22Rv1 (cell line): ENCODE measurements around the gene ATRAID.
"Not testable (repeated sequence)": the region's sequence is repeated elsewhere in the genome, so short reads cannot be mapped to it uniquely, and the experiment has no call there.

Experiments
- H3K27ac ChIP-seq: fragments of 450-650 bp; 2 replicates; pipeline ENCODE4 v1.5.1; 2017
- ZFX ChIP-seq: fragments of 450-650 bp; IDR thresholded peaks from 2 replicates; pipeline ENCODE4 v1.6.1; 2017; ENCODE audit warnings: antibody characterized with exemption, borderline replicate concordance
- TF ChIP-seq, protein P1 (sequence below): fragments of 450-650 bp; IDR thresholded peaks from 2 replicates; pipeline ENCODE4 v1.5.1; 2017; ENCODE audit warnings: mild to moderate bottlenecking

The ATRAID gene

DNA sequence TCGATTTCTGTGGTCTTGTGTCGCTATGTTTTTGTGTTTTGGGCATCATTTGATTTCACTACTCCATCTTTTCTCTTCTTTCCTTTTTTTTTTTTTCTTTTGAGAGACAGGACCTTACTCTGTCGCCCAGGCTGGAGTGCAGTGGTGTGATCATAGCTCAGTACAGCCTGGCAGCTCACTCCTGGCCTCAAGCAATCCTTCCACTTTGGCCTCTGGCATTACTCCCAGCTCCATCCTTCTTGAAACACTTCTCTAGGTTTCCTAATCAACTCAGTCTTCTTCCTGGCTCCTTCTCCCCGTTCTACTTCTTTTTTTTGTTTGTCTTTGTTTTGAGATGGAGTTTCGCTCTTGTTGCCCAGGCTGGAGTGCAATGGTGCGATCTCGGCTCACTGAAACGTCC is 36.5 kb upstream of the ATRAID start:
- no peak overlapping the region for H3K27ac ChIP-seq
- TF ChIP-seq, protein P1, sequence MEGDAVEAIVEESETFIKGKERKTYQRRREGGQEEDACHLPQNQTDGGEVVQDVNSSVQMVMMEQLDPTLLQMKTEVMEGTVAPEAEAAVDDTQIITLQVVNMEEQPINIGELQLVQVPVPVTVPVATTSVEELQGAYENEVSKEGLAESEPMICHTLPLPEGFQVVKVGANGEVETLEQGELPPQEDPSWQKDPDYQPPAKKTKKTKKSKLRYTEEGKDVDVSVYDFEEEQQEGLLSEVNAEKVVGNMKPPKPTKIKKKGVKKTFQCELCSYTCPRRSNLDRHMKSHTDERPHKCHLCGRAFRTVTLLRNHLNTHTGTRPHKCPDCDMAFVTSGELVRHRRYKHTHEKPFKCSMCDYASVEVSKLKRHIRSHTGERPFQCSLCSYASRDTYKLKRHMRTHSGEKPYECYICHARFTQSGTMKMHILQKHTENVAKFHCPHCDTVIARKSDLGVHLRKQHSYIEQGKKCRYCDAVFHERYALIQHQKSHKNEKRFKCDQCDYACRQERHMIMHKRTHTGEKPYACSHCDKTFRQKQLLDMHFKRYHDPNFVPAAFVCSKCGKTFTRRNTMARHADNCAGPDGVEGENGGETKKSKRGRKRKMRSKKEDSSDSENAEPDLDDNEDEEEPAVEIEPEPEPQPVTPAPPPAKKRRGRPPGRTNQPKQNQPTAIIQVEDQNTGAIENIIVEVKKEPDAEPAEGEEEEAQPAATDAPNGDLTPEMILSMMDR: no peak
- TF ChIP-seq ZFX: no peak

DNA sequence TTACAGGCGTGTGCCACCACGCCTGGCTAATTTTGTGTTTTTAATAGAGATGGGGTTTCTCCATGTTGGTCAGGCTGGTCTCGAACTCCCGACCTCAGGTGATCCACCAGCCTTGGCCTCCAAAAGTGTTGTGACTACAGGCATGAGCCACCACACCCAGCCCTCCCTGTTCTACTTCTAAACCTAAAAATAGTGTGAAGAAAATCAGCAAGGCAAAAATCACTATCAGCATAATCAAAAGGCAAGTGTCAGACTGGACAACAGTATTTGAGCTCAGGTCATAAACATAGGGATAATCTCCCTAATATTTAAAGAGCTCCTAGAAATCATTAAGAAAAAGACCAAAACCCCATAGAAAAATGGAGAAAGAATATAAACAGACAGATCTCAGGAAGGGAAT is 36.1 kb upstream of the ATRAID start:
- not testable (repeated sequence) for H3K27ac ChIP-seq

DNA sequence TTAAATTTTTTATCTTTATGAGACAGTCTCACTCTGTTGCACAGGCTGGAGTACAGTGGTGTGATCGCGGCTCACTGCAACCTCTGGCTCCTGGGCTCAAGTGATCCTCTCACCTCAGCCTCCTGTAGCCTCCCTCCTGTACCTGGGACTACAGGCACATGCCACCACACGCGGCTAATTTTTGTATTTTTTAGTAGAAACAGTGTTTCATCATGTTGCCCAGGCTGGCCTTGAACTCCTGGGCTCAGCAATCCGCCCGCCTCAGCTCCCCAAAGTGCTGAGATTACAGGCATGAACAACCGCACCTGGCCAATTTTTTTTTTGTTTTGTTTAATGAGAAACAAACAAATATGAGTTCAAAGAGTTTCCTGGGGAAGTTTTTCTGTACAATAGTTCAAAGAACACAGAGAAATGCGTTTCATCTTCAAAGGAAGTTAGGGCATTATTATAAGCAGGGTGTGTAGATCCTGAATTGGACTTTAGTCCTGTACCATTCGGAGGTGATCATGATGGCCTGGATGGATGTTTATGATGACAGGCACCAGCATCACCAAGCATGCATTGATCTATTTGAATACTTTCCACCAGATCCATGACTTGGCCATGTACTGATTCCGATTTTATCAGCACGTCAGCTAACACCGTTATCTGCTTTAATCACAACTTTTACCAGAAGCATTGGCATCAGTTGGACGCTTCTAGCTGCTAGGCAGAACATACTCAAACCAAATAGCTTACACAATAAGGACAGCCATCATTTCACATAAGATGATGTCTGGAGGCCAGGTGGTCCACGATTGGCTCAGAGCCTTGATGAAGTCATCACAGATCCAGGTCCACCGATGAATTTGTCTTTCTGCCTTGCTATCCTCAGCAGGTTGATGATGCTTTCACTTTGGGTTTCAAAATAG is 34.1 kb upstream of the ATRAID start:
- H3K27ac ChIP-seq: no peak overlapping the region
- no peak for TF ChIP-seq ZFX
- TF ChIP-seq, protein P1: no peak

DNA sequence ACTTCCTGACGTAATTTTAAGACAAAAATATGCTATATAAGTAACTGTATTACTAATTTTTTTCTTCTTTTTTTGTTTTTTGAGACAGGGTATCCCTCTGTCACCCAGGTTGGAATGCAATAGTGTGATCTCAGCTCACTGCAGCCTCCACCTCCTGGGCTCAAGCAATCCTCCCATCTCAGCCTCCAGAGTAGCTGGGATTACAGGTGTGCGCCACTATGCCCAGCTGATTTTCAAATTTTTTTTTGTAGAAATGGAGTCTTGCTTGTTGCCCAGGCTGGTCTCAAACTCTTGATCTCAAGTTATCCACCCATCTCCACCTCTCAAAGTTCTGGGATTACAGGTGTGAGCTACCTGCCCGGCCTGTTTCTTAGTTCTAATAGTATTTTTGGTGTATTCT is 33.4 kb upstream of the ATRAID start:
- no peak overlapping the region for H3K27ac ChIP-seq
- TF ChIP-seq ZFX: no peak
- TF ChIP-seq, protein P1: no peak

DNA sequence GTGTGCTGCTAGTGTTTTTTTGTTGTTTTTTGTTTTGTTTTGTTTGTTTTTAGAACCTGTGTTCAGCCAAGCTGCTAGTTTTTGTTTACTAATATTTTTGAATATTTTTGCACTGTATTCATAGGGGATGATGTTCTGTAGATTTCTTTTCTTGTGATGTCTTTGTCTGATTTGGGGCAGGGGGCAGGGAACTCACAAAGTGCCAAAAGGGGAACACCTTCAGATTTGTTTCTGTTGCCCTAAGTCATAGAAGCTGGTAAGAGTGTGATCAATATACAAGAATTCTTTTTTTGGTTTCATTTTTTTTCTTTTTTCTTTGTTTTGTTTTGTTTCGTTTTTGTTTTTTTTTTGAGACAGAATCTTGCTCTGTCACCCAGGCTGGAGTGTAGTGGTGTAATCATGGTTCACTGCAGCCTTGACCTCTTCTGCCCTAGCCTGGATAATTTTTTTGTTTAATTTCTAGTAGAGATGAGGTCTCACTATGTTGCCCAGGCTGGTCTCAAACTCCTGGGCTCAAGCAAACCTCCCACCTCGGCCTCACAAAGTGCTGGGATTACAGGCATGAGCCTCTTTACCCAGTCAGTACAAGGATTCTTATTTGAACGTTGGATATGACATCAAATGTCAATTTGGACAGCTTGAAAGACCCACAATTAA is 32.4 kb upstream of the ATRAID start:
- TF ChIP-seq, protein P1: no peak
- TF ChIP-seq ZFX: no peak
- no peak overlapping the region for H3K27ac ChIP-seq

DNA sequence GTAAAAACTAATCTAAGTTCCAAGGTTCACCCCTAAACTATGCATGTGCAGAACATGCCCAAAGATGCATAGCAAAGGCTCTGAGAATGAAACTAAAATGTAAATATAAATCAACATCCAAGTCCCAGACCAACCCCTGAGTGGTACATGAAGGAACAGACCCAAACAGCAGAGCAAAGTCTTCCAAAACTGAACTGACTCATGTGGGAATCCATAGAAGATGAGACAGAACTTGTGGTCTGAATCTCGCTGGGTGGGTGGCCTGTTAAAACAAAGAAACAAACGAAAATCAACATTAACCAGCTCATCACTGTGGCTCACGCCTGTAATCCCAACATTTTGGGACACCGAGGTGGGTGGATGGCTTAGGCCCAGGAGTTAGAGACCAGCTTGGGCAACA is 29.5 kb upstream of the ATRAID start:
- no peak overlapping the region for H3K27ac ChIP-seq

DNA sequence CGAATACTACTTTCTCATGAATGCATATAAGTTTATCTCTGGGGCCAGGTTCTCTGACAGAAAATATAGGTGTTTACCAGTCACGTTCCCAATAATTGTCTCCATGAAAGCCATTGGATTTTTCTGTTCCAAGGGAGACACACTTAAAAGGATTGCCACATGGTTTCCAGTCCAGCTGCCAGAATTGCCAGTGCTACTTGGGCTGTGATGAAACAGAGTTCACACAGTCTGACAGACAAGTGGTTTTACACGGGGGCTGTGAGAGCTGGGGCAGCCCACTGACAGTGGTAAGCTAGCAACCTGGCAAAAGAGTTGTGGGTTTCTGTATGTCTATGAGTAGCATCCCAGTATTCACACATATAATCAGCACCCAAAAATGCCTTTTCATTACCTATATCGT is 27.7 kb upstream of the ATRAID start:
- TF ChIP-seq, protein P1: no peak
- TF ChIP-seq ZFX: no peak
- no peak overlapping the region for H3K27ac ChIP-seq

More for the DNA sequence above, 29.5 kb upstream of the ATRAID start:
- no peak for TF ChIP-seq ZFX
- TF ChIP-seq, protein P1: no peak
